HEK293 (cell line): ENCODE data around the gene MCM3AP.

Experiments
- CTCF ChIA-PET: fragments of 350-600 bp; formaldehyde crosslinking; extraction: SDS; loops from one replicate; lab custom pipeline; 2021; ENCODE audit warnings: antibody characterized with exemption; lab: Yijun Ruan, JAX
- POLR2A ChIA-PET: fragments of 300-600 bp; formaldehyde crosslinking; extraction: SDS; loops from one replicate; lab custom pipeline; 2020; ENCODE audit warnings: antibody characterized with exemption, inconsistent platforms; lab: Yijun Ruan, JAX
- H3K27ac ChIP-seq: fragments of 200-500 bp; sonication (Bioruptor generic); 2 replicates; pipeline ENCODE4 v1.5.1; 2014; ENCODE audit warnings: low read depth, low read length, control low read depth, inconsistent platforms; ENCODE audit errors: extremely low read depth
- H3K36me3 ChIP-seq, 2 experiments: fragments of 200-500 bp in 1 of 2; sonication (Bioruptor generic) in 1 of 2; 1 replicate in 1 of 2; 2 replicates in 1 of 2; pipeline ENCODE4 v1.5.1; 2014 to 2017; ENCODE audit warnings: inconsistent platforms in 2 of 2, low read length in 2 of 2; ENCODE audit not compliant: control insufficient read depth in 2 of 2, insufficient read depth in 1 of 2
- H3K4me1 ChIP-seq: fragments of 200-500 bp; sonication (Bioruptor generic); 2 replicates; pipeline ENCODE4 v1.5.1; 2014; ENCODE audit warnings: mild to moderate bottlenecking, low read length, inconsistent platforms; ENCODE audit not compliant: control insufficient read depth, insufficient read depth
- H3K4me3 ChIP-seq: 2 replicates; pipeline ENCODE4 v1.5.1; 2011; ENCODE audit warnings: low read depth, mild to moderate bottlenecking, control low read depth, low read length, moderate library complexity
- H3K9me3 ChIP-seq: fragments of 200-500 bp; sonication (Bioruptor generic); 2 replicates; pipeline ENCODE4 v1.5.1; 2014; ENCODE audit warnings: low read depth, low read length, inconsistent platforms; ENCODE audit not compliant: control insufficient read depth, insufficient read depth
- FEZF1 ChIP-seq: fragments of 450-650 bp; formaldehyde crosslinking; IDR thresholded peaks from 2 replicates; pipeline ENCODE4 v1.5.1; 2016; ENCODE audit warnings: missing biosample characterization, missing genetic modification characterization
- GLIS1 ChIP-seq: fragments of 450-650 bp; formaldehyde crosslinking; IDR thresholded peaks from 2 replicates; pipeline ENCODE4 v1.5.1; 2016; ENCODE audit warnings: missing biosample characterization, missing genetic modification characterization
- KLF10 ChIP-seq: fragments of 450-650 bp; IDR thresholded peaks from 2 replicates; pipeline ENCODE4 v1.5.1; 2018; ENCODE audit warnings: missing biosample characterization, mild to moderate bottlenecking, missing genetic modification characterization
- MZF1 ChIP-seq: fragments of 450-650 bp; formaldehyde crosslinking; IDR thresholded peaks from 2 replicates; pipeline ENCODE4 v1.5.1; 2017; ENCODE audit warnings: missing biosample characterization, missing genetic modification characterization, borderline replicate concordance
- OVOL3 ChIP-seq: fragments of 450-650 bp; formaldehyde crosslinking; IDR thresholded peaks from 2 replicates; pipeline ENCODE4 v1.5.1; 2016; ENCODE audit warnings: missing biosample characterization, missing genetic modification characterization
- PRDM1 ChIP-seq: fragments of 450-650 bp; formaldehyde crosslinking; IDR thresholded peaks from 2 replicates; pipeline ENCODE4; 2016; ENCODE audit warnings: missing biosample characterization, missing genetic modification characterization
- SALL2 ChIP-seq: fragments of 450-650 bp; formaldehyde crosslinking; IDR thresholded peaks from 2 replicates; pipeline ENCODE4 v1.5.0; 2017; ENCODE audit warnings: missing biosample characterization, mild to moderate bottlenecking, missing genetic modification characterization, borderline replicate concordance
- YY2 ChIP-seq: fragments of 450-650 bp; formaldehyde crosslinking; IDR thresholded peaks from 2 replicates; pipeline ENCODE4 v1.5.1; 2016; ENCODE audit warnings: missing biosample characterization, missing genetic modification characterization
- ZBTB21 ChIP-seq: fragments of 450-650 bp; formaldehyde crosslinking; IDR thresholded peaks from 2 replicates; pipeline ENCODE4 v1.5.1; 2017; ENCODE audit warnings: missing biosample characterization, missing genetic modification characterization
- ZFP3 ChIP-seq: fragments of 450-650 bp; formaldehyde crosslinking; IDR thresholded peaks from 2 replicates; pipeline ENCODE4 v1.5.1; 2016; ENCODE audit warnings: low read depth, missing biosample characterization, missing genetic modification characterization
- ZNF112 ChIP-seq: fragments of 450-650 bp; formaldehyde crosslinking; IDR thresholded peaks from 2 replicates; pipeline ENCODE4 v1.5.0; 2017; ENCODE audit warnings: missing biosample characterization, missing genetic modification characterization
- ZNF114 ChIP-seq: fragments of 450-650 bp; formaldehyde crosslinking; IDR thresholded peaks from 2 replicates; pipeline ENCODE4 v1.5.0; 2017; ENCODE audit warnings: missing biosample characterization, missing genetic modification characterization
- ZNF2 ChIP-seq: fragments of 450-650 bp; formaldehyde crosslinking; IDR thresholded peaks from 2 replicates; pipeline ENCODE4 v1.5.1; 2016; ENCODE audit warnings: missing biosample characterization, missing genetic modification characterization
- ZNF223 ChIP-seq: fragments of 450-650 bp; formaldehyde crosslinking; IDR thresholded peaks from 2 replicates; pipeline ENCODE4 v1.5.1; 2016; ENCODE audit warnings: missing biosample characterization, missing genetic modification characterization
- ZNF274 ChIP-seq, 2 experiments: fragments of 200-500 bp in 1 of 2; fragments of 450-650 bp in 1 of 2; sonication (Bioruptor generic) in 1 of 2; formaldehyde crosslinking in 1 of 2; IDR thresholded peaks; 2 replicates each; pipeline versions ENCODE4 v1.5.1 to v1.6.1; 2014 to 2016; ENCODE audit warnings: borderline replicate concordance in 1 of 2, inconsistent platforms in 1 of 2, low read length in 1 of 2, missing biosample characterization in 1 of 2, missing genetic modification characterization in 1 of 2
- ZNF311 ChIP-seq: fragments of 450-650 bp; formaldehyde crosslinking; IDR thresholded peaks from 2 replicates; pipeline ENCODE4 v1.5.1; 2017; ENCODE audit warnings: missing biosample characterization, missing genetic modification characterization, borderline replicate concordance
- ZNF324 ChIP-seq: fragments of 450-650 bp; formaldehyde crosslinking; IDR thresholded peaks from 2 replicates; pipeline ENCODE4 v1.5.1; 2016; ENCODE audit warnings: missing biosample characterization, missing genetic modification characterization
- ZNF366 ChIP-seq: fragments of 450-650 bp; formaldehyde crosslinking; conservative IDR thresholded peaks from 2 replicates; pipeline ENCODE4 v1.5.1; 2016; ENCODE audit warnings: missing biosample characterization, missing genetic modification characterization
- ZNF394 ChIP-seq: fragments of 450-650 bp; formaldehyde crosslinking; IDR thresholded peaks from 2 replicates; pipeline ENCODE4 v1.5.1; 2016; ENCODE audit warnings: missing biosample characterization, missing genetic modification characterization, mild to moderate bottlenecking, moderate library complexity, borderline replicate concordance
- ZNF416 ChIP-seq: fragments of 450-650 bp; formaldehyde crosslinking; IDR thresholded peaks from 2 replicates; pipeline ENCODE4 v1.5.1; 2016; ENCODE audit warnings: missing biosample characterization, missing genetic modification characterization
- ZNF558 ChIP-seq: fragments of 450-650 bp; formaldehyde crosslinking; IDR thresholded peaks from 2 replicates; pipeline ENCODE4 v1.5.1; 2016; ENCODE audit warnings: missing biosample characterization, missing genetic modification characterization
- ZNF670 ChIP-seq: fragments of 450-650 bp; formaldehyde crosslinking; IDR thresholded peaks from 2 replicates; pipeline ENCODE4 v1.5.1; 2016; ENCODE audit warnings: missing biosample characterization, missing genetic modification characterization, low read depth
- ZNF76 ChIP-seq: fragments of 450-650 bp; formaldehyde crosslinking; IDR thresholded peaks from 2 replicates; pipeline ENCODE4; 2016; ENCODE audit warnings: low read depth, missing biosample characterization, missing genetic modification characterization, borderline replicate concordance
- ZNF768 ChIP-seq: fragments of 450-650 bp; formaldehyde crosslinking; IDR thresholded peaks from 2 replicates; pipeline ENCODE4 v1.5.1; 2018; ENCODE audit warnings: missing biosample characterization, mild to moderate bottlenecking, missing genetic modification characterization
- ZNF791 ChIP-seq: fragments of 450-650 bp; formaldehyde crosslinking; IDR thresholded peaks from 2 replicates; pipeline ENCODE4 v1.5.1; 2016; ENCODE audit warnings: missing biosample characterization, missing genetic modification characterization
- ZNF792 ChIP-seq: fragments of 450-650 bp; formaldehyde crosslinking; IDR thresholded peaks from 2 replicates; pipeline ENCODE4 v1.5.1; 2016; ENCODE audit warnings: missing biosample characterization, missing genetic modification characterization
- ZNF837 ChIP-seq: fragments of 450-650 bp; formaldehyde crosslinking; IDR thresholded peaks from 2 replicates; pipeline ENCODE4 v1.5.1; 2016; ENCODE audit warnings: missing biosample characterization, missing genetic modification characterization
- ZXDB ChIP-seq: fragments of 450-650 bp; formaldehyde crosslinking; IDR thresholded peaks from 2 replicates; pipeline ENCODE4 v1.5.1; 2016; ENCODE audit warnings: missing biosample characterization, missing genetic modification characterization
- TF ChIP-seq, protein P1 (sequence below): fragments of 450-650 bp; formaldehyde crosslinking; IDR thresholded peaks from 2 replicates; pipeline ENCODE4 v1.5.1; 2016; ENCODE audit warnings: missing biosample characterization, missing genetic modification characterization, low read depth
- TF ChIP-seq, protein P2 (sequence below): fragments of 450-650 bp; formaldehyde crosslinking; IDR thresholded peaks from 2 replicates; pipeline ENCODE4 v1.5.1; 2016; ENCODE audit warnings: missing biosample characterization, missing genetic modification characterization
- TF ChIP-seq, protein P3 (sequence below): IDR thresholded peaks from 2 replicates; pipeline ENCODE4 v1.6.1; 2011; ENCODE audit warnings: mild to moderate bottlenecking, low read depth, low read length, borderline replicate concordance
- TF ChIP-seq, protein P4 (sequence below): fragments of 450-650 bp; formaldehyde crosslinking; IDR thresholded peaks from 2 replicates; pipeline ENCODE4 v1.5.1; 2016; ENCODE audit warnings: missing biosample characterization, missing genetic modification characterization

MCM3AP gene

DNA sequence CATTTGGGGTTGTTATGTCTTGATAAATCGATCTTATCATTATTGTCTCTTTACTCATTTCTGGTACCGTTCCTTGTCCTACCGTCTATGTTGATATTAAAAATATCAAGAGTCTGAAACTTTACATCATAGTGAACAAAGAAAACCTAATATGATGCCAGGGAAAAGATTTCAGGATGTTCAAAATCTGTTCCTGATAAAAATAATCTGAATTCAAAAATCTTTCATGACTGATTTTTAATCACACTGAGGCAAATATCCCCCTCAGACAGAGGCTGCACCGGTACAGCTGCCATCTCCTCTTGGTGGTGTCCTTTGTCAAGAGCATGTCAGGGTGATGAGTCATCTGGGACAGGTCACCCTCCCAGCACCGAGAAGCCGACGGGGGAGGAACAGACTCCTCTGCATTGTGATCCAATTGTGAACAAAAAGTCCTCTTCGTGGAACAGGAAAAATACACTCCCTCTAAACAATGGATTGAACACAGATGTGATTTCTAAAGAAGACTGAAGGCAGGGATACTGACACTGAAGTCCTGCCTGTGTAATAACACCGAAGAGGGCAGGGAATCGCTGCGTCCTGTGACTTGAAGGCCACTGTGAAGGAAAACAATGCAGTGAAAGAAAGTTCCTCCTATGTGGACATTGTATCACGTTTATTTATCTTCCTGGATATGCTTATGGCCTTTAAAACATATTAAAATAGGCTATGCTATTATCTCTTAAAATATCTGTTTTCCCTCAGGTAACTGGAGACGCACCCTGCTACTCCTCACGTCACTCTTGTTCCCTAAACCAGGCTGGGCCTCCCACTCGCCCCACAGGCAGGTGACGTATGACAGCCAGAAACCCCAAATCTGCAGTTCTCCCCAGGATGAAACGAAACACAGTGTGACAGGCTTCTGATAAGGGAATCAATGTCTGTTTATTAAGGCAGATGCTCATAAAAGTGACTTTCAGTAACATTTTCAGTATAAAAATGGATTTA, 96.9 kb downstream of the MCM3AP start:
- CTCF ChIA-PET, result interaction anchor here (0.5 to 2.0 kb wide), 5 partner anchors 10 to 45 kb away, joined by 4 to 8 read pairs (median 5); no protein-coding TSS in a partner anchor
- Histone ChIP-seq H3K9me3 (no peaks in the 10 kb centered on the region), H3K36me3 (peaks cover 0 to 21% of the 10 kb centered on the region in 2 experiments; a peak in 1 of 3 replicates), H3K27ac (no peak overlapping the region), H3K4me3 (no peak overlapping the region), H3K4me1 (peaks cover 9% of the 10 kb centered on the region)
- POLR2A ChIA-PET, result no interaction called here
- peak; percentile 48; the same call in 1 of the 2 replicates for TF ChIP-seq ZNF366
- no peak for TF ChIP-seq ZNF274 (IDR thresholded peaks at IDR 0.05; ENCODE audit: low read length)
- TF ChIP-seq ZNF274 (tag by site-specific recombination; IDR thresholded peaks at IDR 0.05; ENCODE audit: borderline replicate concordance), result no peak
- TF ChIP-seq ZNF114, result no peak
- TF ChIP-seq, protein P1, sequence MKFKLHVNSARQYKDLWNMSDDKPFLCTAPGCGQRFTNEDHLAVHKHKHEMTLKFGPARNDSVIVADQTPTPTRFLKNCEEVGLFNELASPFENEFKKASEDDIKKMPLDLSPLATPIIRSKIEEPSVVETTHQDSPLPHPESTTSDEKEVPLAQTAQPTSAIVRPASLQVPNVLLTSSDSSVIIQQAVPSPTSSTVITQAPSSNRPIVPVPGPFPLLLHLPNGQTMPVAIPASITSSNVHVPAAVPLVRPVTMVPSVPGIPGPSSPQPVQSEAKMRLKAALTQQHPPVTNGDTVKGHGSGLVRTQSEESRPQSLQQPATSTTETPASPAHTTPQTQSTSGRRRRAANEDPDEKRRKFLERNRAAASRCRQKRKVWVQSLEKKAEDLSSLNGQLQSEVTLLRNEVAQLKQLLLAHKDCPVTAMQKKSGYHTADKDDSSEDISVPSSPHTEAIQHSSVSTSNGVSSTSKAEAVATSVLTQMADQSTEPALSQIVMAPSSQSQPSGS (tag by site-specific recombination), result no peak
- TF ChIP-seq ZNF112, result no peak
- no peak for TF ChIP-seq ZNF792 (tag by site-specific recombination)
- TF ChIP-seq ZNF837, result no peak
- TF ChIP-seq ZNF791, result no peak
- no peak for TF ChIP-seq OVOL3
- TF ChIP-seq ZBTB21 (tag by site-specific recombination), result no peak
- no peak for TF ChIP-seq KLF10 (tag by site-specific recombination)
- TF ChIP-seq, protein P2, sequence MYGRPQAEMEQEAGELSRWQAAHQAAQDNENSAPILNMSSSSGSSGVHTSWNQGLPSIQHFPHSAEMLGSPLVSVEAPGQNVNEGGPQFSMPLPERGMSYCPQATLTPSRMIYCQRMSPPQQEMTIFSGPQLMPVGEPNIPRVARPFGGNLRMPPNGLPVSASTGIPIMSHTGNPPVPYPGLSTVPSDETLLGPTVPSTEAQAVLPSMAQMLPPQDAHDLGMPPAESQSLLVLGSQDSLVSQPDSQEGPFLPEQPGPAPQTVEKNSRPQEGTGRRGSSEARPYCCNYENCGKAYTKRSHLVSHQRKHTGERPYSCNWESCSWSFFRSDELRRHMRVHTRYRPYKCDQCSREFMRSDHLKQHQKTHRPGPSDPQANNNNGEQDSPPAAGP (tag by site-specific recombination), result peak; percentile 66
- TF ChIP-seq ZNF2 (tag by site-specific recombination), result no peak
- TF ChIP-seq ZXDB (tag by site-specific recombination), result no peak
- TF ChIP-seq SALL2 (tag by site-specific recombination), result no peak
- no peak for TF ChIP-seq ZNF223 (tag by site-specific recombination)
- no peak for TF ChIP-seq ZNF768 (tag by site-specific recombination)
- no peak for TF ChIP-seq PRDM1 (tag by site-specific recombination)
- peak; percentile 68 for TF ChIP-seq ZNF394 (tag by site-specific recombination)
- no peak for TF ChIP-seq ZNF76 (tag by site-specific recombination)
- TF ChIP-seq, protein P3, sequence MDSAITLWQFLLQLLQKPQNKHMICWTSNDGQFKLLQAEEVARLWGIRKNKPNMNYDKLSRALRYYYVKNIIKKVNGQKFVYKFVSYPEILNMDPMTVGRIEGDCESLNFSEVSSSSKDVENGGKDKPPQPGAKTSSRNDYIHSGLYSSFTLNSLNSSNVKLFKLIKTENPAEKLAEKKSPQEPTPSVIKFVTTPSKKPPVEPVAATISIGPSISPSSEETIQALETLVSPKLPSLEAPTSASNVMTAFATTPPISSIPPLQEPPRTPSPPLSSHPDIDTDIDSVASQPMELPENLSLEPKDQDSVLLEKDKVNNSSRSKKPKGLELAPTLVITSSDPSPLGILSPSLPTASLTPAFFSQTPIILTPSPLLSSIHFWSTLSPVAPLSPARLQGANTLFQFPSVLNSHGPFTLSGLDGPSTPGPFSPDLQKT, result no peak
- no peak for TF ChIP-seq YY2
- TF ChIP-seq ZNF558, result no peak
- no peak for TF ChIP-seq ZNF670 (tag by site-specific recombination)
- TF ChIP-seq, protein P4, sequence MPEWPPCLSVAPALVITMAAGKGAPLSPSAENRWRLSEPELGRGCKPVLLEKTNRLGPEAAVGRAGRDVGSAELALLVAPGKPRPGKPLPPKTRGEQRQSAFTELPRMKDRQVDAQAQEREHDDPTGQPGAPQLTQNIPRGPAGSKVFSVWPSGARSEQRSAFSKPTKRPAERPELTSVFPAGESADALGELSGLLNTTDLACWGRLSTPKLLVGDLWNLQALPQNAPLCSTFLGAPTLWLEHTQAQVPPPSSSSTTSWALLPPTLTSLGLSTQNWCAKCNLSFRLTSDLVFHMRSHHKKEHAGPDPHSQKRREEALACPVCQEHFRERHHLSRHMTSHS (tag by site-specific recombination), result no peak
- TF ChIP-seq ZNF416, result no peak
- no peak for TF ChIP-seq FEZF1
- no peak for TF ChIP-seq ZFP3
- no peak for TF ChIP-seq MZF1 (tag by site-specific recombination)
- no peak for TF ChIP-seq ZNF324 (tag by site-specific recombination)
- TF ChIP-seq GLIS1 (tag by site-specific recombination), result peak; percentile 67
- no peak for TF ChIP-seq ZNF311 (tag by site-specific recombination)
